Sigmoid colon (tissue), 7 donors: ENCODE measurements around the gene KLF16. TPM values are rescaled to one million over a fixed set of nuclear protein-coding genes. Genes with fewer than 3 reads are reported as not detected.

Source experiments
- DNase-seq: peaks from one replicate; pipeline ENCODE4 v3.0.0-alpha.2; 2019
- H3K27ac ChIP-seq, 4 donors: fragments of 200-600 bp; sonication (generic); one replicate each; pipeline ENCODE4 v1.5.1; 2016 to 2019; ENCODE audit warnings: mild to moderate bottlenecking in 1 of 4
- H3K27me3 ChIP-seq, 3 donors: fragments of 200-600 bp; sonication (generic); one replicate each; pipeline ENCODE4 v1.5.1; 2019; ENCODE audit warnings: mild to moderate bottlenecking in 1 of 3
- H3K36me3 ChIP-seq, 4 donors: fragments of 200-600 bp; sonication (generic); one replicate each; pipeline ENCODE4 v1.5.1; 2016 to 2019
- H3K4me1 ChIP-seq, 4 donors: fragments of 200-600 bp; sonication (generic); one replicate each; pipeline ENCODE4 v1.5.1; 2017 to 2019
- H3K4me3 ChIP-seq, 4 donors: fragments of 200-600 bp; sonication (generic); one replicate each; pipeline ENCODE4 v1.5.1; 2017 to 2019; ENCODE audit warnings: mild to moderate bottlenecking in 2 of 4, moderate library complexity in 1 of 4
- H3K9me3 ChIP-seq, 4 donors: fragments of 200-600 bp in 3 of 4; sonication (generic) in 3 of 4; one replicate each; pipeline versions ENCODE4 v1.5.1 to v1.6.1; 2013 to 2019
- CTCF ChIP-seq, 4 experiments: fragments of 450-650 bp in 3 of 4; fragments of 200-600 bp in 1 of 4; IDR thresholded peaks; one replicate each; pipeline ENCODE4 v1.5.1; 2016 to 2019; ENCODE audit warnings: antibody characterized with exemption in 4 of 4, mild to moderate bottlenecking in 3 of 4, moderate library complexity in 2 of 4
- EP300 ChIP-seq, 4 donors: sonication (generic); formaldehyde crosslinking; IDR thresholded peaks; one replicate each; pipeline ENCODE4 v1.6.1; 2017; ENCODE audit warnings: antibody characterized with exemption in 4 of 4
- POLR2A ChIP-seq, 2 donors: fragments of 450-650 bp; IDR thresholded peaks; one replicate each; pipeline ENCODE4 v1.6.1; 2016; ENCODE audit warnings: antibody characterized with exemption in 2 of 2, mild to moderate bottlenecking in 2 of 2, moderate library complexity in 2 of 2
- POLR2AphosphoS5 ChIP-seq, 4 donors: sonication (generic); formaldehyde crosslinking; IDR thresholded peaks; one replicate each; pipeline ENCODE4 v1.6.1; 2017; ENCODE audit warnings: antibody characterized with exemption in 4 of 4
- WGBS, 2 donors: extraction: QIAGEN DNeasy Blood & Tissue Kit; methylation state at CpG; one replicate each; pipeline ENCODE4 v1.1.7; 2013; 5-methylcytosine and 5-hydroxymethylcytosine counted together
- intact Hi-C: fragments of 100-400 bp; cut with DNase I; formaldehyde crosslinking; loops from one replicate; pipeline ENCODE4 v1.15.1; 2023
- polyA plus RNA-seq, 3 donors: library from polyadenylated mRNA; stranded (reverse); fragments of 200-250 nt; gene quantifications; one replicate each; pipeline ENCODE4 v1.2.3, GENCODE V29; 2013
- total RNA-seq, 4 donors: library from RNA; depleted of rRNA; stranded (reverse); fragments of >200 nt; gene quantifications; one replicate each; pipeline ENCODE4 v1.1.0, GENCODE V29; 2016
- donor health status: healthy with polysubstance abuse.
- donor health status: Bipolar disorder and iron deficiency.
- donor health status: healthy.

KLF16 gene
- total and polyA plus RNA-seq, 7 donors = 2.1 to 20.5 (median 8.4) TPM

- WGBS, 2 donors = 82 to 93% methylated on average over 57 of the region's 57 CpGs
- TF ChIP-seq POLR2A (IDR thresholded peaks at IDR 0.05) = no peak
- no peak for TF ChIP-seq CTCF (IDR thresholded peaks at IDR 0.05)
- no peak for TF ChIP-seq POLR2AphosphoS5 (IDR thresholded peaks at IDR 0.05)
- no peak for TF ChIP-seq EP300 (IDR thresholded peaks at IDR 0.05)
- intact Hi-C loops = no loop called here
Observed at GRCh38 chr19:1828279-1829238, 34.8 kb downstream of the KLF16 start.

GRCh38 chr19:1827566-1828278, 35.7 kb downstream of the KLF16 start:
- no peak for TF ChIP-seq EP300 (IDR thresholded peaks at IDR 0.05)
- TF ChIP-seq POLR2AphosphoS5 (IDR thresholded peaks at IDR 0.05) = no peak
- no peak for TF ChIP-seq POLR2A (IDR thresholded peaks at IDR 0.05)
- no peak for TF ChIP-seq CTCF (IDR thresholded peaks at IDR 0.05)
- 94 to 95% methylated on average over 41 of the region's 41 CpGs for WGBS, 2 donors
- peaks cover 20 to 53% (median 25%) of the 10 kb centered on the region in 4 donors for H3K36me3 ChIP-seq
- H3K4me1 ChIP-seq = peaks cover 0 to 29% (median 20%) of the 10 kb centered on the region in 4 donors
- intact Hi-C loops = loop anchor here (2.0 kb wide), 1 partner anchor 61 kb away; no protein-coding TSS in a partner anchor
- no peaks in the 10 kb centered on the region for H3K9me3 ChIP-seq
- H3K27ac ChIP-seq = no peak overlapping the region
- no peak overlapping the region for H3K4me3 ChIP-seq
- no peak for DNase-seq
- H3K27me3 ChIP-seq = no peaks in the 10 kb centered on the region

More at GRCh38 chr19:1828279-1829238, 34.8 kb downstream of the KLF16 start:
- Histone ChIP-seq H3K27ac (no peak overlapping the region), H3K36me3 (peaks cover 13 to 46% (median 19%) of the 10 kb centered on the region in 4 donors), H3K9me3 (no peaks in the 10 kb centered on the region), H3K27me3 (no peaks in the 10 kb centered on the region), H3K4me1 (peaks cover 0 to 33% (median 22%) of the 10 kb centered on the region in 4 donors), H3K4me3 (no peak overlapping the region)
- DNase-seq = no peak

GRCh38 chr19:1826557-1827521, 36.5 kb downstream of the KLF16 start:
- no peak for DNase-seq
- Histone ChIP-seq H3K36me3 (peaks cover 20 to 62% (median 30%) of the 10 kb centered on the region in 4 donors), H3K27ac (no peak overlapping the region), H3K4me3 (no peak overlapping the region), H3K9me3 (no peaks in the 10 kb centered on the region), H3K4me1 (peaks cover 0 to 29% (median 20%) of the 10 kb centered on the region in 4 donors), H3K27me3 (no peaks in the 10 kb centered on the region)
- no peak for TF ChIP-seq CTCF (IDR thresholded peaks at IDR 0.05)
- TF ChIP-seq POLR2A (IDR thresholded peaks at IDR 0.05) = no peak
- TF ChIP-seq EP300 (IDR thresholded peaks at IDR 0.05) = no peak
- no peak for TF ChIP-seq POLR2AphosphoS5 (IDR thresholded peaks at IDR 0.05)
- 73 to 79% methylated on average over 63 of the region's 63 CpGs for WGBS, 2 donors
- intact Hi-C loops = loop anchor here (1.0 to 2.0 kb wide), 2 partner anchors 38 to 60 kb away; no protein-coding TSS in a partner anchor
